ENCODE results near the gene MRPS34.

GRCh38 chr16:1768061-1768766 is 4.7 kb downstream of the MRPS34 start:
- TF ChIP-seq POLR2A (conservative IDR thresholded peaks at IDR 0.05) (no peak), TAF1 (IDR thresholded peaks at IDR 0.05; ENCODE audit: control insufficient read depth, extremely low read depth, insufficient read depth, low read length, severe bottlenecking) (no peak), CHD4 (IDR thresholded peaks at IDR 0.05; ENCODE audit: insufficient read depth, insufficient replicate concordance, low read depth, low read length, poor library complexity, severe bottlenecking) (no peak), KDM1A (IDR thresholded peaks at IDR 0.05) (no peak)
